WERI-Rb-1 (cell line): ENCODE data around the gene FAM216A.

Experiments used
- DNase-seq: peaks from one replicate; pipeline ENCODE4 v3.0.0-alpha.2; 2020
- H3K27ac ChIP-seq: fragments of 250-450 bp; sonication (Bioruptor Pico); 2 replicates; pipeline ENCODE4 v1.5.1; 2020; ENCODE audit warnings: mild to moderate bottlenecking, moderate library complexity
- H3K27me3 ChIP-seq: fragments of 250-450 bp; sonication (Bioruptor Pico); 2 replicates; pipeline ENCODE4 v1.5.1; 2021; ENCODE audit warnings: mild to moderate bottlenecking, low read depth, moderate library complexity; ENCODE audit not compliant: insufficient read depth, severe bottlenecking
- H3K36me3 ChIP-seq: fragments of 250-450 bp; sonication (Bioruptor Pico); 2 replicates; pipeline ENCODE4 v1.5.1; 2020; ENCODE audit warnings: mild to moderate bottlenecking, moderate library complexity
- H3K4me3 ChIP-seq: 2 replicates; pipeline ENCODE4 v1.5.1; 2011; ENCODE audit warnings: low read depth, mild to moderate bottlenecking, control low read depth, low read length
- H3K9me3 ChIP-seq: fragments of 250-450 bp; sonication (Bioruptor Pico); 2 replicates; pipeline ENCODE4 v1.5.1; 2021; ENCODE audit warnings: mild to moderate bottlenecking, moderate library complexity; ENCODE audit not compliant: severe bottlenecking
- CTCF ChIP-seq: IDR thresholded peaks from 2 replicates; pipeline ENCODE4 v1.5.1; 2011; ENCODE audit warnings: low read depth, mild to moderate bottlenecking, control low read depth, inconsistent platforms, low read length

The FAM216A gene

GRCh38 chr12:110431957-110432587, 36.6 kb upstream of the FAM216A start:
- no peak for TF ChIP-seq CTCF
- Histone ChIP-seq H3K9me3 (no peaks in the 10 kb centered on the region), H3K4me3 (peak overlapping the region; percentile 45), H3K36me3 (peaks cover 20% of the 10 kb centered on the region), H3K27me3 (no peaks in the 10 kb centered on the region), H3K27ac (no peak overlapping the region; the same call in 1 of the 2 replicates)
- no peak for DNase-seq

GRCh38 chr12:110436231-110436630, 32.4 kb upstream of the FAM216A start:
- Histone ChIP-seq H3K4me3 (no peak overlapping the region), H3K36me3 (peaks cover 46% of the 10 kb centered on the region), H3K27me3 (no peaks in the 10 kb centered on the region), H3K27ac (no peak overlapping the region), H3K9me3 (no peaks in the 10 kb centered on the region)
- DNase-seq: no peak
- TF ChIP-seq CTCF: no peak

GRCh38 chr12:110444455-110444854, 24.2 kb upstream of the FAM216A start:
- no peak for TF ChIP-seq CTCF
- H3K36me3 ChIP-seq: peaks cover 43% of the 10 kb centered on the region
- no peaks in the 10 kb centered on the region for H3K27me3 ChIP-seq

GRCh38 chr12:110449799-110450497, 18.7 kb upstream of the FAM216A start, which contains the start of gene ARPC3:
Gene ARPC3, minus strand, starts transcription at chr12:110450337. Its CDS starts 77 bp downstream, at chr12:110450260.
- H3K4me3 ChIP-seq: peak within 1 kb of the TSS; percentile 96
- H3K27me3 ChIP-seq: no peaks in the 10 kb centered on the region
- peaks cover 35% of the 10 kb centered on the region for H3K36me3 ChIP-seq
- peak; percentile 96 for DNase-seq
- no peaks in the 10 kb centered on the region for H3K9me3 ChIP-seq
- TF ChIP-seq CTCF: peak; percentile 91
- peak within 1 kb of the TSS; percentile 78 for H3K27ac ChIP-seq

More at GRCh38 chr12:110444455-110444854, 24.2 kb upstream of the FAM216A start:
- H3K27ac ChIP-seq: no peak overlapping the region
- no peak for DNase-seq
- H3K9me3 ChIP-seq: no peaks in the 10 kb centered on the region
- no peak overlapping the region for H3K4me3 ChIP-seq

GRCh38 chr12:110451263-110451662, 17.4 kb upstream of the FAM216A start:
- no peak overlapping the region for H3K27ac ChIP-seq
- TF ChIP-seq CTCF: no peak
- H3K4me3 ChIP-seq: no peak overlapping the region
- no peaks in the 10 kb centered on the region for H3K9me3 ChIP-seq
- peaks cover 38% of the 10 kb centered on the region for H3K36me3 ChIP-seq
- H3K27me3 ChIP-seq: no peaks in the 10 kb centered on the region
- no peak for DNase-seq
